Measurements from ENCODE around the gene SARNP. TPM values are rescaled to one million over a fixed set of nuclear protein-coding genes. Genes with fewer than 3 reads are reported as not detected.

Gene SARNP
- total and polyA plus RNA-seq, 3 donors from 2014 or later = 88.3 to 99.2 (median 96.3) TPM

DNA sequence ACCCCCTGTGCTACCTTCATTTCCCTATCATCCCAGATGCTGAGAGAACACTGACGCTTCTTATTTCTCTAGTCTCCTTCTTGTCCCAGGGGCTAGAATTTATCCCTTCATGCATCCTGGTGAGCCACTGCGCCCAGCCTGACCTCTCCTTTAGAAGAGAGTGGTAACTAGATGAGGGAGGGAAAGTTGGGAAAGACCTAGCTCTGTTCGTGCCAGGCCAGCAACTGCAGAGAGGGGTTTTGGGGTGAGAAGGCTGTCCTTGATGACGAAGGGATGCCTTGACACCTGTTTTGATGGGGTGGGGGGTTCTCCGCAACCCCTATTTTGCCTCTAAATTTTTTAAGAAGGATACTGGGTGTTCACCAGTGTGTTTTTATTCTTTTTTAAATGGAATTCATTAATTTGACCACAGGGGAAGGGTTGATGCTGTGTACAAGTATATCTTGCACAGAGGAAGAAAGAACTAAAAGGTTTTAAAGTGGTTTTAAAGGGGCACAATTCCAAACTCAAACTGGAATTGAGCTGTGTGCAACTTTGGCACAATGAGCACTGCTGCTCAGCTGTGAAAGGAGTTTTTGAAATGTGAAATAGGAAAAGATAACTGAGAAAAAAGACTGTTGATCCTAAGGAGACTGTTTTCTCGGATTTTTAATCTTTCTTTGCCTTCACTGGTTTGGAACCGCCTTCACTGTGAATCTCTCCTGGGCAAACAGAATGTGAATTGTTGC, 32.3 kb upstream of the SARNP start:
- TF ChIP-seq, protein P1, sequence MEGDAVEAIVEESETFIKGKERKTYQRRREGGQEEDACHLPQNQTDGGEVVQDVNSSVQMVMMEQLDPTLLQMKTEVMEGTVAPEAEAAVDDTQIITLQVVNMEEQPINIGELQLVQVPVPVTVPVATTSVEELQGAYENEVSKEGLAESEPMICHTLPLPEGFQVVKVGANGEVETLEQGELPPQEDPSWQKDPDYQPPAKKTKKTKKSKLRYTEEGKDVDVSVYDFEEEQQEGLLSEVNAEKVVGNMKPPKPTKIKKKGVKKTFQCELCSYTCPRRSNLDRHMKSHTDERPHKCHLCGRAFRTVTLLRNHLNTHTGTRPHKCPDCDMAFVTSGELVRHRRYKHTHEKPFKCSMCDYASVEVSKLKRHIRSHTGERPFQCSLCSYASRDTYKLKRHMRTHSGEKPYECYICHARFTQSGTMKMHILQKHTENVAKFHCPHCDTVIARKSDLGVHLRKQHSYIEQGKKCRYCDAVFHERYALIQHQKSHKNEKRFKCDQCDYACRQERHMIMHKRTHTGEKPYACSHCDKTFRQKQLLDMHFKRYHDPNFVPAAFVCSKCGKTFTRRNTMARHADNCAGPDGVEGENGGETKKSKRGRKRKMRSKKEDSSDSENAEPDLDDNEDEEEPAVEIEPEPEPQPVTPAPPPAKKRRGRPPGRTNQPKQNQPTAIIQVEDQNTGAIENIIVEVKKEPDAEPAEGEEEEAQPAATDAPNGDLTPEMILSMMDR (IDR thresholded peaks at IDR 0.05) = no peak
- no peak for TF ChIP-seq POLR2A (IDR thresholded peaks at IDR 0.05)
- intact Hi-C loops (cut with DNase I; ENCODE audit: low total_unique reads) = no loop called here
- H3K4me3 ChIP-seq = no peak overlapping the region
- no peaks in the 10 kb centered on the region for H3K27me3 ChIP-seq
- 59 to 64% methylated on average over 7 of the region's 7 CpGs for WGBS, 2 donors
- no peak for DNase-seq
- H3K36me3 ChIP-seq (ENCODE audit: low read depth, missing control alignments) = no peaks in the 10 kb centered on the region
- H3K9me3 ChIP-seq = no peaks in the 10 kb centered on the region
- H3K27ac ChIP-seq = peak overlapping the region; percentile 13 to 95
- H3K4me1 ChIP-seq = peaks cover 32% of the 10 kb centered on the region

DNA sequence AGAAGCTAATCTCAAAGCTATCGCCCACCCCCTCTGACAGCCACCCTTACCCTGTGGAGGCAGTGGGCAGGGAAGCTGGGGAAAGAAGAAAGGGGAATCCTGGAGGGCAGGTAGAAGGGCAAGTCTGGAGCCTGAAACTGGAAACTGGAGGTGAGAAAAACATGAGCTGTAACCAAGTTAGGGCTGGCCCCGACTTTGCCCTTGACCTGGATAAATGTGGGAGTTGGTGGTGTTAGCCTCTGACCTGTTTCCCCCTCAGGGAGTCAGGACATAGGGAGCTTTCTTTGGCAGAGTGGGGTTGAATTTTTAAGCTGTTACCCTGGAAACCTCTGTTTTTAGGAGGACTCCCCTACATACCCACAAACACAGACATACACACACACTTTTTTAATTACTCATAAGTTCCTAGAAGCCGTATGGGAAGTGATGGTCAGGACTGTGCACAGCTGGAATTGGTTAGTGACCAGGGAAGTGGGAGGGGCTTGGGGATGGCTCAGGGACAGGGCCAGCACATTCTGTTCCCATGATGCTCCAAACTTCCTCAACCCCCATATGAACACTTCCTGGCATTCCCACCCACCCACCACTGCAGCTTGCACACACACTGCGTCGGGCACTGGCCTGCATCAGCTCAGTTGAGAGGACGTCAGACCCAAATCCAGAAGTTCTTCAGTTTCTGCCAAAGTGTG, 30.2 kb upstream of the SARNP start:
- Histone ChIP-seq H3K4me1 (peaks cover 32% of the 10 kb centered on the region), H3K27me3 (no peaks in the 10 kb centered on the region), H3K4me3 (no peak overlapping the region), H3K36me3 (ENCODE audit: low read depth, missing control alignments) (no peaks in the 10 kb centered on the region), H3K27ac (peak overlapping the region; percentile 83 to 95), H3K9me3 (no peaks in the 10 kb centered on the region)
- TF ChIP-seq POLR2A (IDR thresholded peaks at IDR 0.05) = no peak
- TF ChIP-seq, protein P1 (IDR thresholded peaks at IDR 0.05) = no peak
- intact Hi-C loops (cut with DNase I; ENCODE audit: low total_unique reads) = no loop called here
- WGBS, 2 donors = 24 to 31% methylated on average over 6 of the region's 6 CpGs
- peak; percentile 90 for DNase-seq

DNA sequence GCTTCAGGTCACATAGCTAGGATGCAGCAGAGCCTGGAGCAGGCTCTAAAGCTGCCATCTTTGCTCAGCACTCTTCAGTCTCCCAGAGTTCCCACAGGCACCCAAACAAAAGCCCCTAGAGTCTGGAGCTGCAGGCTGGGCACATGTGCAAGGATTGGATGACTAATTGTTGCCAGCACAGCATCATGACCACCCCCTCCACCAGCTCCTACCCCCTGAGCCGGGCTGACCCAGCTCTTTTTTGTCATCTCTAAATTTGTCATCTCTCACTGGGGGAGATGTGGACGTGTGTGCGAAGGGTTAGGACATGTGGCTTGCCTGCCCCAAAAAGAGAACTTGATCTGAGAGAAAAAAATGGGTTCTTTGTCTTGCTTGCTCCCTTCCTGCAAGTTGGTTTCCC, 29.5 kb upstream of the SARNP start:
- no peak overlapping the region for H3K4me3 ChIP-seq
- H3K9me3 ChIP-seq = no peaks in the 10 kb centered on the region
- H3K27ac ChIP-seq = peak overlapping the region; percentile 81 to 95
- intact Hi-C loops (cut with DNase I; ENCODE audit: low total_unique reads) = no loop called here
- no peak for DNase-seq
- no peaks in the 10 kb centered on the region for H3K27me3 ChIP-seq
- peaks cover 32% of the 10 kb centered on the region for H3K4me1 ChIP-seq
- TF ChIP-seq, protein P1 (IDR thresholded peaks at IDR 0.05) = no peak
- no peak for TF ChIP-seq POLR2A (IDR thresholded peaks at IDR 0.05)
- 53 to 58% methylated on average over 3 of the region's 3 CpGs for WGBS, 2 donors
- no peaks in the 10 kb centered on the region for H3K36me3 ChIP-seq (ENCODE audit: low read depth, missing control alignments)

DNA sequence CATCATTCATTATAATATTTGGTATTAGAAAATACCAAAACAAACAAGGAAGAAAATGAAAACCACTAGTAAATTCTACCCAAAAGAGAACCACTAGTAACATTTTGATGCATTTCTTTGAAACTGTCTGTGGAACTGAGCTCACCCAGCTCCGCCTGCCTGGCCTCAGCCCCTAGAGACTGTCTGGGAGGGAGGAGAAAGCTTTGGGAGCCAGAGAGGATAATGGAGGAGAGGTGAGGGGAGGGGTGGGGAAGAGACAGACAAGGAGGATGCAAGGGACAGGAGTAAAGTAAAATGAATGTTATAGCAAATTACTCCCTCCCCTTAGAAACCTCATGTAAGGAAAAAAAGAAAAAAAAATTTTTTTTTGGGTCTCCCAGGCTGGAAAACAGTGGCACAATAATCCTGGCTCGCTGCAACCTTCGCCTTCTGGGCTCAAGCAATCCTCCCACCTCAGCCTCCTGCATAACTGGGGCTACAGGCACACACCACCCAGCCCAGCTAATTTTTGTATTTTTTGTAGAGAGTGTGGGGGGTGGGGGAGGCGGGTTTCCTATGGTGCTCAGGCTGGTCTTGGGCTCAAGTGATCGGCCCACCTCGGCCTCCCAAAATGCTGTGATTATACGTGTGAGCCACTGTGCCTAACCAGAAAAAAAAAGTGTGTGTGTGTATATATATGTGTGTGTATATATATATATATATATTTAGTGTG, 28.4 kb upstream of the SARNP start:
- DNase-seq = no peak
- WGBS, 2 donors = 75 to 80% methylated on average over 7 of the region's 7 CpGs
- TF ChIP-seq, protein P1 (IDR thresholded peaks at IDR 0.05) = no peak
- TF ChIP-seq POLR2A (IDR thresholded peaks at IDR 0.05) = no peak
- Histone ChIP-seq H3K4me3 (no peak overlapping the region), H3K27me3 (no peaks in the 10 kb centered on the region), H3K36me3 (ENCODE audit: low read depth, missing control alignments) (no peaks in the 10 kb centered on the region), H3K9me3 (no peaks in the 10 kb centered on the region), H3K4me1 (peaks cover 32% of the 10 kb centered on the region), H3K27ac (peak overlapping the region in 1 of 2 donors; percentile 95)
- intact Hi-C loops (cut with DNase I; ENCODE audit: low total_unique reads) = no loop called here
